Epithelial cell of umbilical artery (primary cell): Measurements from ENCODE around the gene MAP3K21. TPM values are rescaled to one million over a fixed set of nuclear protein-coding genes. Genes with fewer than 3 reads are reported as not detected.

Source experiments
- total RNA-seq: library from RNA; depleted of rRNA; stranded (reverse); fragments of >200 nt; gene quantifications from 2 replicates; pipeline ENCODE4 v1.2.3, GENCODE V29; 2014

Gene MAP3K21
- 0.65 and 1.2 TPM in 2 replicates for total RNA-seq

DNA sequence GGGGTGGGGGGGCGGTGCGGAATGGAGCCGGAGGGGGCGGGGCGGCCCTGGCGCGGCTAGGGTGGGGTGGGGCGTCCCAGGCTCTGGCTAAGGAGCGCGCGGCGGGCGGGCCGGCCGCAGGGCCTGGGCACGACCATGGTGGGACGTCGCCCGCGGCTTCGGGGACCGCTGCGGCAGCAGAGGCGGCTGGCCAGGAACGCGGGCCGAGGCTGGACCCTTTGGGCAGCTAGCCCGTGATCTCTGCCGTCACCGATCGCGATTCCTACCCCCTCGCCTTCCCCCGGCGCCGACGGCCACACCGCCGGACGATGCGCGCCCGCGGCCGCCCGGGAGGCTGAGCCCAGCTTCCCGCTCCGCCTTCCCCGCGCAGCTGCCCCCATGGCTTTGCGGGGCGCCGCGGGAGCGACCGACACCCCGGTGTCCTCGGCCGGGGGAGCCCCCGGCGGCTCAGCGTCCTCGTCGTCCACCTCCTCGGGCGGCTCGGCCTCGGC is at the start of gene MAP3K21:
TSS of gene MAP3K21 (plus strand) at position 74 of the 491 bp plus-strand sequence. CDS start at position 379, 305 bp downstream.

DNA sequence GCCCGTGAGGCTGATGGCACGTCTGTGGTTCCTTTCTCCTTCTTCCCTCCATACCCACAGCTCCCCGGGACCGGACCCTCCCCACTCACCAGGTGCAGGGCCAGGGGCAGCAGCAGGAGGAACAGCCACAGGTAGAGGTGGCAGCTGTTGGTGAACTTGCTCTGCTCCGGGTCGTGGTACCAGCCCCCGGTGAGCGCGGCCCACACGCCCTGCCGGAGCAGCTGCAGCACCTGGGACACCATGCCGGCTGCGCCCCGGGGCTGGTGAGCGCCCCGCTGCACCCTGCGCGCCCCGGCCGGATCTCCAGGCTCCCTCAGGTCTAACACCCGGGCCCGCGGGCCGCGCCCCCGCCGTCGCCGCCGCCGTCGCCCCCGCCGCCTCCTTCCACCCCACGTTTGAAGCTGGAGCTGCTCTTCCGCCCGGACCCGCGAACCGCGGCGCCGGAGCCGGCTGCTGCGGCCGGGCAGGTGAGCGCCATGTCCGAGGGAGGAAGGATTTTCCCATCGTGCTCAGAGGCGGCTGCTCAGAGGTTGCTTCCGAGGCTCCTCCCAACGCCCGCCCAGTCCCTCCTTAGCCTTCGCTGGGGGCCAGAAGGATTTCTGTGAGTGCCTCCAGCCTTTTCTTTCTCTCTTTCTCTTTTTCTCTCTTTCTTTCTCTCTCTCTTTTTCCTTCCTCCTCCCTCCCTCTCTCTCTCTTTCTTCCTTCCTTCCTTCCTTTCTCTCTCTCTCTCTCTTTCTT is 32.1 kb upstream of the MAP3K21 start, which contains the start of gene PCNX2:
TSS of gene PCNX2 (minus strand) at position 489 of the 738 bp plus-strand sequence. CDS start at position 242, 247 bp downstream.

Other genes starting within 250 kb of the MAP3K21 start
- gene PCNX2, start 32.0 kb upstream of the MAP3K21 start, total RNA-seq, result 7.8 and 13.1 TPM in 2 replicates